Stimulated activated CD4-positive, alpha-beta T cell treated with anti-CD3 and anti-CD28 coated beads, TNF-alpha, amount 100 ng/mL, for 48 hours (primary cell): Measurements from ENCODE around the gene CFAP97.
"Not testable (repeated sequence)": the region's sequence is repeated elsewhere in the genome, so short reads cannot be mapped to it uniquely, and the experiment has no call there.

Experiments
- DNase-seq, 3 donors: peaks; one replicate each; pipeline ENCODE4 v3.0.0-alpha.2; 2020; ENCODE audit warnings: low read depth in 3 of 3

Gene CFAP97

GRCh38 chr4:185142912-185143600 lies 60.7 kb downstream of the CFAP97 start, which contains the start of gene SLC25A4:
TSS of gene SLC25A4 (plus strand) at chr4:185143266. CDS start at chr4:185143373, 107 bp downstream.
- DNase-seq = peak; percentile 74 to 77 (median 77)

- DNase-seq = no peak
Measured at GRCh38 chr4:185142564-185142911, 61.3 kb downstream of the CFAP97 start.

- no peak for DNase-seq
Measured at GRCh38 chr4:185141777-185142176, 62.0 kb downstream of the CFAP97 start.

DNA sequence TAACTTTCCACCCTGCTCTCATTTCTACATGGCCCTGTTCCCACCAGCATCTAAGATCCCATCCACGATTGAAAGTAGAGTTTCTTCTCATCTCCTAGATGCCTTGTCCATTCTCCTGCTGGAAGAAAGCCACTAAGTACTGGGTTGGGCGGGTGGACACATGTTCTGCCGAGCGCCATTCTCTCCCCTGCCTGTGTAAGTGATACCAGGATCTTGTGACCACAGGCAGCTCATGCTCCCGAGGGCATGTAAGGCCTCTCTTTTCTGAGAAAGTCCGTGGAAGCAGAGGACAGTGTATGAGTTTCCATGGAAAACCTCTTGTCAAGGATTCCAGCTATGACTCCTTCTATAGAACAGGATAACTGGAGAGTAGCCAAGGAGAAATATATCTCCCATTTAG lies 64.1 kb downstream of the CFAP97 start:
- DNase-seq = no peak

- no peak for DNase-seq
Measured at GRCh38 chr4:185138161-185138560, 65.6 kb downstream of the CFAP97 start.

- no peak for DNase-seq
Measured at GRCh38 chr4:185137233-185137925, 66.4 kb downstream of the CFAP97 start.

DNA sequence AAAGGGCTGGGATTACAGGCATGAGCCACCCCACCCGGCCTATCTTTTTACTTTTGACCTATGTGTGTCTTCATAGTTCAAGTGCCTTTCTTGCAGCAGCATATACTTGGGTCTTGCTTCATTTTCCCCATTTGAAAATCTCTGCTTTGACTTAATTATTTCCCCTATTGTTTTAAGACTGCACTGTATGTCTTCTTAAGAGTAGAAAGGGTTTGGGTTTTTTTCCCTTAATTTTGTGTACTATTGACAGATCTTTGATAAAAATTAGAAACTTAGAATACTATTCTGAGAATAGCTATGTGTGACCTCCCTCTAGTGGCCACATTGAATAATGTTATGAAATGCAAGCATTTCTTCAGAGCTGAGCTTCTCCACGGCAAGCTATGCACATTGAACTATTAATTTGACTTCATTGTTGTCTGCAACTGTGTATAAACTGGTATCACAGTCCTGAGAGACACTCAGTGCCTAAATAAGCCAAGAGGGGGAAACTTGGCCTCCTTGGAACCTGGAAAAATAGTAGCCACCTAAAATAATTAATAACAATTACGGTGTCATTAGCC lies 69.4 kb downstream of the CFAP97 start:
- DNase-seq = no peak

DNA sequence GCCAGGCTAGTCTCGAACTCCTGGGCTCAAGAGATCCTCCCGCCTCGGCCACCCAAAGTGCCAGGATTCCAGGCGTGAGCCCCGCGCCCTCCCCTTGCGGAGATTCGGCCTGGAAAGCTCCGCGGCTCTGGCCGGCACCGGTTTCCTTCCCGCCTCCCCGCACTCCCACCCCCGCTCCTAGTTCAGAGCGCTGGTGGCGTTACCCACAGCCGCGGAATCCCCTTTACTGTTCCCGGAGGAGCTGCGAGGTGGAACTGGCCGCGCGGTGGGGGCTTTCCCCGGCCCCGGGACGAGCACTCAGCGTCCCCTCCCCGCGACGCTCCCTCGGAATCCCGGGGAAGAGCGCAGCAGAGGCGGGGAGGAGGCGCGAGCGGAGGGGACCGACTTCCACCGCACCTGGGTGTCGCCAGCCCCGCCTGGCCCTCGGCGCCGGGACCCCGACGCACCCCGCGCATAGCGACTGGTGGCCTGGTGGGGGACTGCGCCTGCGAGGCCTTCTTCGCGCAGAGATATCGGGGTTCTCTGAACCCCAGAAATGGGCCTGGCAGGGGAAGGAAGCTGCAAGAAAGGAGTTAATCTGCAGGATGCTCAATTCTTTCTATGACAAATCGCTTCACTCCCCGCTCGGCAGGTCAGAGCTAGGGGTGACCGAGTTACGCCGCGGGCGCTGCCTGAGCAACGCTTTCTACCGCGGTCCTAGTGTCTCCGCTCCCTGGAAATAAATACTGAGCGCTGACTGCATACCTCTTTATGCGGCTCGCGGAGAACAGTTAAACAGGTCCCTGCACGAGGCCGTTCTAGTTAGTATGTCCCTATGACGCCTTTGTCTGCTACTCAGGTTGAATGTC lies 75.3 kb downstream of the CFAP97 start:
- no peak for DNase-seq

DNA sequence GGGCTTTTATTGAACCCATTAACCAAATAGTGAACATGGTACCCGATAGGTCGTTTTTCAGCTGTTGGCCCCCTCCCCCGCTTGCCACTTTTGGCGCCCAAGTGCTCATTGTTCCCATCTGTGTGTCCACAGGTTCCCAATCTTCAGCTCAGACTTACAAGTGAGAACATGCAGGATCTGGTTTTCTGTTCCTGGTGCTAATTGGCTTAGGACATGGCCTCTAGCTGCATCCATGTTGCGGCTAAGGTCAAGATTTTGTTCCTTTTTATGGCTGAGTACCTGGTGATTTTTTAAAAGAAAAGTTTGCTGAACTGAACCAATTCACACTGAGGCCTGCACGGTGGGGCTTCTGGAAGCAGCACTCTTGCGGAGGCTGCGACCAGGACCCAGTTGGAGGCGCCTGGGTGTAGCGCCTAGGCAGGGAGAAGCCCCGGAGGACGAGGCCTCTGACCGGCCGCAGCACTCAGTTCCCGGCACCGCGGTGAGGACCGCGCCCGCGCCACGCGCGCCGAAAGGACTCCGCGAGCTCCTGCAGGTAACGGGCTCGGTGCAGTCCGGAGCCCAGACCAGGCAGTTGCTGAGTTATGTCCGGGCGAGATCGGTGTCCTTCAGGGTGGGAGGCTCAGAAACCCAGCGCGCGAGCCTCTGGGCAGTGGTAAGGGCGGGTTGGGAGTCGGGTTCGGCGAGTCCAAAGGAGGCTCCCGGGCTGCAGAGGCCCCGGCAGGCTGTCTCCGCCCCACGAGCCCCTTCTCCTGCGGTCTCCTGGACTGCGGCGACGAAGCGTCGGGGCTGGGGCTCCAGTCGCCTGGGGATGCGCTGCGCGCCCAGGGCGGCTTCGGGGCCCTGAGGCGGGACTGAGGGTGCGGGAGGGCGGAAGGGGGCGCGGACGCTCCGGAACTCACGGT lies 76.5 kb downstream of the CFAP97 start:
- no peak for DNase-seq

DNA sequence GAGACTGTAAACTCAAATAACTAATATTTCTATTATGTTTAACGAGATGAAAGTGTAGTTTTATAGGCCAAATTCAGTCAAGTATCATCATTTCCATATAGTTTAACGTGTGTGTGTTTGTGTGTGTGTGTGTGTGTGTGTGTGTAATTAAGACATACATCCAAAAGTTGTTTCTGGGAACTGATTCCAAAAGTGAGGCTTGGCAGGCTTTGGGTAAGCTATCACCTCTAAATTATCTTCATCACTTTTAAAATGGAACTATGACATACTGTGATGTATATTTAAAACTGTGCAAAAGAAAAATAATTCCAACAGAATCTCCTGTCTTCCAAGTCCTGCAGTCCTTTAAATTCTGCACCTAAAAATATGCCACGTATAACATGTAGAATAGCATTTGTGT lies 79.8 kb downstream of the CFAP97 start:
- no peak for DNase-seq

DNA sequence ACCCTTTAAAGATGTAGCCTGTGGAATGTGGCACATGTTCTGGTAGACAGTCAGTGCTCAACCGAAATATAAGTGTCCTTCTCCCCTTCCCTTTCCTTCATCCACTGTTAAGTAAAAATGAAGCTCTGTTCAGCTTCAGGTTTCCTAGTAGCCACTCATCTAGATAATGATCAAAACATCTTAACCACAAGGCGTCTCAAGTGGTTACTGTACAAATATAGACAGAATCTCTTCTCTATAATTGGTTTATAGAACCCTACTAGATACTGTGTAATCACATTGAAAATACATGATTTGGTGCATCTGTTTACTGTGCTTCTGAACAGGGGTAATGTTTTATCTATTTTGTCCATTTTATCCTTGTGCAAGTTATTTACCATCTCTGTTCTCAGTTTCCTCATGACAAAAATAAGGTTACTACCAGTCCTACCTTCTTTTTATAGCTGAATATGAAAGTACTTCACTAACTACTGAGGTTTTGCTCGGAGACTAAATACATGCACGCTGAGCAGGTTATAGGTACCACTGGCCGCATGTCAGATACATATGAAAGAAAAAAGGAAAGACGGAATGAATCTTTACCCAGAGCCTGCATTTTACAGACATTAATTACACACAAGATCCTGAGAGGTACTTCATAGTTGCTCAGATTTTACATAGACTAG lies 81.0 kb downstream of the CFAP97 start:
- DNase-seq = no peak

GRCh38 chr4:185120631-185120946 lies 83.2 kb downstream of the CFAP97 start:
- no peak for DNase-seq

DNA sequence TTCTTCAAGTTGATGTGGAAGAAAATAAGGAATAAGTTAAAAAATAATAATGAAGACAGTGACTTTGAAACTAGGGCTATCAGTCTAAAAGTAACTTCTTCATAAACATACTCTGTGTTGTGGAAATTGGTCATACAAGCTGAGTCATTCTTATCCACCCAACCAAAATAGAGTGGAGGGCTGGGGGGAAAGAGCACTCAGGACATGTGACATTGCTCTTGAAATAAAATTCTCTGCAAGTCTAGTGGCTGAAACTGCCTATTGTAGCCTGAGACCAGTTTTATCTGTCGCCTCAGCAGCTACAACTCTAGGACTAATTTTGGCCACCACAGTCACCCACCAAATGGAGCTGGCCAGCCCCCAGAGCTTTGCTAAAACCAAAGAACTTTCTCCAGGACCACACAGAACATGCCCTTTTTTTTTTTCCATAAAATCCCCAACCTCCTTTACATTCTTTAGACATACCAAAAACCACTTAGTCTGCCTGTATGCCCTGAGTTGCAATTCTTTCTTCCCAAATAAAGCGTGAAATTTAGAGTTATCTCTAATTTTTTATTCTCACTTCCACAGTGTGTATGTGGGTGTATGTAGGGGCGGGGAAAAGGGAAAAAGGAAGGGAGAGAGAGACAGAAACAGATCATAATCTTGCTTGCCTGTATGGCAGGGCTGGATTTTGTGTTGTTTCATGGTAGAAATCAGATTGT lies 83.7 kb downstream of the CFAP97 start:
- DNase-seq = no peak

- not testable (repeated sequence) for DNase-seq
Measured at GRCh38 chr4:185119467-185119866, 84.3 kb downstream of the CFAP97 start.

- no peak for DNase-seq
Measured at GRCh38 chr4:185118876-185119275, 84.9 kb downstream of the CFAP97 start.

DNA sequence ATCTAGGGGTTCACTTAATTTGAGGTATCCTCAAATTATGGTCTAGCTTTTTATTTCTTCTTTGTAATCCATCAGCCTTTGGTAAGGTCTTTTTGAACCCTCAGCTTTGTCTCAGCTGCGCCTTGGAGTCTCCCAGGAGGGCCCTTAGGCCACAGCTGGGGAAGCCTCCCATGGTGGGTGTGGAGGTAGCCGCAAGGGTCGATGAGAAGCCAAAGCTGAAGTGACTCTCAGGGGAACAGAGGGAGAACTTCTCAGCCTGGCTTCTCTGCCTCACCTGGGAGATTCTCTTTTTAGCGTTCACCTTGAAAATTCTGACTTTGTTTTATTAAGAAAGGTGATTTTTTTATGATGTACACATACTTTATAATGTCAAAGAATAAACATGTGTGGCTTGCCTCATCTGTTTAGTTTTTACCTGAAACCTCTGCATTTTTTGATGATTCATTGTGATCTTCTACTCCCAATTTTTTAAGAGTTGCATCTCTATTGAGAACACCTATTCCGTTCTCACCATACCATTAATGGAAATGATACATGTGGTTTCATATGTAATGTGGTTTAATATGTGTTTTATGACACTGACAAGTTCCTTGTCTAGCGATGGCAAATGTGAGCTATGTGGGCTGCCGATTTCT lies 86.4 kb downstream of the CFAP97 start:
- no peak for DNase-seq

- DNase-seq = no peak
Measured at GRCh38 chr4:185115827-185116232, 88.0 kb downstream of the CFAP97 start.

- DNase-seq = no peak
Measured at GRCh38 chr4:185113340-185113739, 90.5 kb downstream of the CFAP97 start.

GRCh38 chr4:185112104-185112503 lies 91.7 kb downstream of the CFAP97 start:
- no peak for DNase-seq

DNA sequence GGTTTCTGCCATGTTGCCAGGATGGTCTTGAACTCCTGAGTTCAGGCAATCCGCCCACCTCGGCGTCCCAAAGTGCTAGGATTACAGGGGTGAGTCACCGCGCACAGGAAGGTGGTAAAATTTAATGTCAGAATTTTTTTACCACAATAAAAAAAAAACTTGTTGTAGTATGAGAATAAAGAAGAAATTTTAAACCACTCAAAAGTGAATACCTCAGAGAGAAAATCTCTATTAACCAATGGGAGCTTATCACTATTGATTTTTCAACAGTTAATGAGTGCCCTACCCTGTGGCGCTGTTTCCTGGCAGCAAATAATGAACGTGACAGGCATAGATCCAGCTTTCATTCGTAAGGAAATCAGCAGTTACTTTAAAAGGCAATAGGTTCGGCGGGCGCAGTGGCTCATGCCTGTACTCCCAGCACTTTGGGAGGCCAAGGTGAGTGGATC lies 93.4 kb downstream of the CFAP97 start:
- DNase-seq = no peak
